Prostate gland (tissue), 2 donors: ENCODE measurements around the gene EPHA5. TPM values are rescaled to one million over a fixed set of nuclear protein-coding genes. Genes with fewer than 3 reads are reported as not detected.

ENCODE experiments used
- DNase-seq: peaks from one replicate; pipeline ENCODE4 v3.0.0-alpha.2; 2019; ENCODE audit warnings: low spot score
- H3K27ac ChIP-seq, 2 donors: fragments of 200-600 bp; sonication (generic); 2 replicates each; pipeline ENCODE4 v1.5.1; 2017 to 2019
- H3K27me3 ChIP-seq: fragments of 200-600 bp; sonication (generic); replicated peaks from 2 replicates; pipeline ENCODE4 v1.5.1; 2019; ENCODE audit not compliant: insufficient read depth
- H3K36me3 ChIP-seq, 2 donors: fragments of 200-600 bp; sonication (generic); 1 replicate in 1 of 2; 2 replicates in 1 of 2; pipeline versions ENCODE4 v1.5.1 to v1.8.1; 2017 to 2019
- H3K4me1 ChIP-seq: fragments of 200-600 bp; sonication (generic); replicated peaks from 2 replicates; pipeline ENCODE4 v1.5.1; 2019
- H3K4me3 ChIP-seq, 2 donors: fragments of 200-600 bp; sonication (generic); 2 replicates each; pipeline ENCODE4 v1.5.1; 2017 to 2019
- H3K9me3 ChIP-seq: fragments of 200-600 bp; sonication (generic); 2 replicates; pipeline ENCODE4 v1.5.1; 2017
- POLR2A ChIP-seq: fragments of 450-650 bp; IDR thresholded peaks from one replicate; pipeline ENCODE4 v1.6.1; 2016; ENCODE audit warnings: antibody characterized with exemption, mild to moderate bottlenecking
- POLR2AphosphoS5 ChIP-seq: sonication (generic); formaldehyde crosslinking; IDR thresholded peaks from one replicate; pipeline ENCODE4 v1.6.1; 2017; ENCODE audit warnings: antibody characterized with exemption
- WGBS: methylation state at CpG from one replicate; pipeline ENCODE4 v1.1.5; 2018; 5-methylcytosine and 5-hydroxymethylcytosine counted together
- intact Hi-C: fragments of 100-400 bp; cut with DNase I; formaldehyde crosslinking; loops from one replicate; pipeline ENCODE4 v1.14.2; 2022
- total RNA-seq, 2 donors: library from RNA; depleted of rRNA; stranded (reverse); fragments of >200 nt; gene quantifications; one replicate each; pipeline ENCODE4 v1.1.0, GENCODE V29; 2016
- TF ChIP-seq, protein P1 (sequence below), 4 experiments: fragments of 200-600 bp in 2 of 4; fragments of 450-650 bp in 2 of 4; sonication (generic) in 2 of 4; IDR thresholded peaks; 1 replicate in 3 of 4; 2 replicates in 1 of 4; pipeline ENCODE4 v1.5.1; 2016 to 2019; ENCODE audit warnings: antibody characterized with exemption in 4 of 4, mild to moderate bottlenecking in 2 of 4, moderate library complexity in 2 of 4

EPHA5 gene
- total RNA-seq, 2 donors from 2014 or later, result 2.2 to 11.0 TPM

DNA sequence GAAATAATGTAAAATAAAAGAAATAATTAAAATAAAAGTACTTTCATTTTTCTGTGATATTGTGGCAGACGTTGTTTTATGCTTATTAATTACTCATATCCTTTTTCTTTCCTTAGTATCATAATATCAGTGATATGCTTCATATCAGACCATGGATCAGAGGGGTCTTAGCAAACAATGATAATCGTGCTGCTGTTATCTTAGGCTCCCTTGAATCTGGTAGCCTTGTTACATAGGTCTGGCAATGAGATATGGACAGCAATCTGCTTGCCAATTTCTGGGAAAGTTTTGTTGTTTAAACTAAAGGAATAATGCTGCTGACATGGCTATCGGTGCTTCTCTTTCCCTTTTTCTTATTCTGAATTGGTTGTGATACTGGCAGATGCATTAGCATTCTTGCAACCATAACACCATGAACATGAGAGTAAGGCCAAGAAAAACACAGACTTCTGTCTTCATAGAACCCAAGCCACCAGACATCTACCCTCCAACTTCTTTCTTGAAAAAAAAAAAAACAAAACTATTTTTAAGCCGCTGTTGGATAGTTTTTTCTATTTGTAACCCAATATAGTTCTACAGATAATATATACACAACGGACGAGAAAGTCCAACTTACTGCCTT is 16.4 kb downstream of the EPHA5 start:
- Histone ChIP-seq H3K4me1 (no peaks in the 10 kb centered on the region), H3K9me3 (no peaks in the 10 kb centered on the region), H3K4me3 (no peak overlapping the region), H3K27ac (no peak overlapping the region), H3K36me3 (no peaks in the 10 kb centered on the region), H3K27me3 (no peaks in the 10 kb centered on the region)
- WGBS, result 69% methylated on average over 6 of the region's 6 CpGs
- TF ChIP-seq POLR2A, result no peak
- TF ChIP-seq, protein P1, sequence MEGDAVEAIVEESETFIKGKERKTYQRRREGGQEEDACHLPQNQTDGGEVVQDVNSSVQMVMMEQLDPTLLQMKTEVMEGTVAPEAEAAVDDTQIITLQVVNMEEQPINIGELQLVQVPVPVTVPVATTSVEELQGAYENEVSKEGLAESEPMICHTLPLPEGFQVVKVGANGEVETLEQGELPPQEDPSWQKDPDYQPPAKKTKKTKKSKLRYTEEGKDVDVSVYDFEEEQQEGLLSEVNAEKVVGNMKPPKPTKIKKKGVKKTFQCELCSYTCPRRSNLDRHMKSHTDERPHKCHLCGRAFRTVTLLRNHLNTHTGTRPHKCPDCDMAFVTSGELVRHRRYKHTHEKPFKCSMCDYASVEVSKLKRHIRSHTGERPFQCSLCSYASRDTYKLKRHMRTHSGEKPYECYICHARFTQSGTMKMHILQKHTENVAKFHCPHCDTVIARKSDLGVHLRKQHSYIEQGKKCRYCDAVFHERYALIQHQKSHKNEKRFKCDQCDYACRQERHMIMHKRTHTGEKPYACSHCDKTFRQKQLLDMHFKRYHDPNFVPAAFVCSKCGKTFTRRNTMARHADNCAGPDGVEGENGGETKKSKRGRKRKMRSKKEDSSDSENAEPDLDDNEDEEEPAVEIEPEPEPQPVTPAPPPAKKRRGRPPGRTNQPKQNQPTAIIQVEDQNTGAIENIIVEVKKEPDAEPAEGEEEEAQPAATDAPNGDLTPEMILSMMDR (IDR thresholded peaks at IDR 0.05), result no peak
- no peak for TF ChIP-seq POLR2AphosphoS5
- no peak for DNase-seq
- intact Hi-C loops, result no loop called here

DNA sequence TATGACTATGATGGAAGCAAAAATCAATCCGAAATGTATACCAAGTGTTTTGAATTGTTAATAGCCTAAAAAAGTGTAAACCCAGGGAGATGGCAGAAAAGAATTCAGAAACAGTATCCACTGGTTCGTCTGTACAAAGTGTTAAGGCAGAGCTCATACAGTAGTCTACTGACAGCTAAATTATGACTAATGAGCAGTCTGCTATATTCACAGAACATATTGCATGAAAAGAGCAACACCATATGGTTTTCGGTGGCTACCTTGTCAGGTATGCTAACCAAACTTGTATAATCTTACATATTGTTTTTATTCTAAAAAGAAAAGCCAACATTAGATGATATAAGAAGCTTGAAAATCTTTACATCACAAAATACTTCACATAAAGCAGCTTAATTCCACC is 18.5 kb downstream of the EPHA5 start:
- DNase-seq, result no peak
- Histone ChIP-seq H3K9me3 (no peaks in the 10 kb centered on the region), H3K4me1 (no peaks in the 10 kb centered on the region), H3K27ac (no peak overlapping the region), H3K27me3 (no peaks in the 10 kb centered on the region), H3K36me3 (no peaks in the 10 kb centered on the region), H3K4me3 (no peak overlapping the region)
- WGBS, result 75% methylated on average over 3 of the region's 3 CpGs
- TF ChIP-seq POLR2A (no peak), POLR2AphosphoS5 (no peak)
- TF ChIP-seq, protein P1 (IDR thresholded peaks at IDR 0.05), result no peak
- intact Hi-C loops, result no loop called here

DNA sequence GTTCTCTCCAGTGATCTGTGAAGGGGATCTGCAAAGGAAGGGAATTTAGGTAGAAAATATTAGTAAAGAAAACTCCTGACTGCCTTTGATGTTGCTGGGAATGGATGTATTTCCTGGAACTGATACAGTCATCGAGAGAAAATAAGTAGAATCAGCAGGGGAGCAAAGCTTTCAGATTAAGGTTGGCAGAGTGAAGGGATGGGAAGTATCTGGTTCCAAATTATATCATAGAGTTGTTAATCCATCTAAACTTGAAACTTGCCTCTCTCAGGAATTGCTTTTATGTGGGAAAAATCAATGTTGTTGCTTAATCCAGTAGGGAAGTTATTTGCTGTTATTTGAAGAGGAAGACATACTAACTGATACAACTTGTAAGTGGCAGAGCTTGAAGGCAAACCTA is 19.3 kb downstream of the EPHA5 start:
- TF ChIP-seq POLR2A (no peak), POLR2AphosphoS5 (no peak)
- TF ChIP-seq, protein P1 (IDR thresholded peaks at IDR 0.05), result no peak
- no peaks in the 10 kb centered on the region for H3K9me3 ChIP-seq
- DNase-seq, result no peak
- no peak overlapping the region for H3K27ac ChIP-seq
- no peaks in the 10 kb centered on the region for H3K36me3 ChIP-seq
- H3K4me3 ChIP-seq, result no peak overlapping the region
- no peaks in the 10 kb centered on the region for H3K27me3 ChIP-seq
- intact Hi-C loops, result no loop called here
- H3K4me1 ChIP-seq, result no peaks in the 10 kb centered on the region
- 52% methylated on average over 1 of the region's 1 CpG for WGBS

DNA sequence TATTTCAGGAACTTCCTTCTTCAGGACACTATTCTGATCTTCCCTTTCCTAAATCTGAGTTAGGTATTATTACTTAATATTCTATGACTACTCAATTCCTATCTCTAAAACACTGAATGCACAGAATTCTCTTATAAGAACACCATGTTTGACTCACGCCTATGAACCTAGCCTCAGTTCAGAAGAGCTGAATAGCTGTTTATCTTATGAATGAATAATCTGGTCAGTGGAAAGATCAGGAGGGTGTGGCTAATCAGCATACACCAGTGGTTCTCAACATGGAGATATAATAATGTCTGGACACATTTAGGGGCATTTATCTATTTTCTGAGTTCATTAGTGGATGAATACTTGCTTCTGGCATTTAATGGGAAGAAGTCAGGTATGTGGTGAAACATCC is 24.2 kb downstream of the EPHA5 start:
- H3K27me3 ChIP-seq, result no peaks in the 10 kb centered on the region
- TF ChIP-seq, protein P1 (IDR thresholded peaks at IDR 0.05), result no peak
- TF ChIP-seq POLR2A (no peak), POLR2AphosphoS5 (no peak)

DNA sequence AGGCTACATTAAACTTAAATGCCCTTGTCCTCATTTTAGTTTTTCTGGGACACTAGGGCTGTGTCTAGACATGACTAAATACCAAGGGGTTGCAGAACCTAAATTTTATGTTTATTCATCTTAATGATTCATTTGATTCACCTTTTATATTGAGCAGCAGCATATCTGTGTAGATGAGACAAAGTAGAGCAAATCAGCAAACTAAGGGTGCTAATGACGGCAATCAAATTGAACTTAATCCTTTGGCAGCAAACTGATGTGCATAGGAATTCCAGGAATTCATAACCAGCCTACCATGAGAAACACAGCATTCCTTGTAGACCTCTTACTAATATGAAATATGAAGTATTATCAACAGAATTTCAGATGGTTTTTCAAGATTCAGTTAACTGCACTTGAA is 25.1 kb downstream of the EPHA5 start:
- no peak for DNase-seq
- TF ChIP-seq POLR2AphosphoS5, result no peak
- no peak for TF ChIP-seq POLR2A
- TF ChIP-seq, protein P1 (IDR thresholded peaks at IDR 0.05), result no peak
- Histone ChIP-seq H3K36me3 (no peaks in the 10 kb centered on the region), H3K9me3 (no peaks in the 10 kb centered on the region), H3K27me3 (no peaks in the 10 kb centered on the region), H3K4me1 (no peaks in the 10 kb centered on the region), H3K4me3 (no peak overlapping the region), H3K27ac (no peak overlapping the region)
- 77% methylated on average over 1 of the region's 1 CpG for WGBS
- intact Hi-C loops, result no loop called here

More for the DNA sequence above, 24.2 kb downstream of the EPHA5 start:
- no peaks in the 10 kb centered on the region for H3K36me3 ChIP-seq
- H3K4me1 ChIP-seq, result no peaks in the 10 kb centered on the region
- WGBS, result 89% methylated on average over 1 of the region's 1 CpG
- H3K4me3 ChIP-seq, result no peak overlapping the region
- no peak for DNase-seq
- intact Hi-C loops, result no loop called here
- no peak overlapping the region for H3K27ac ChIP-seq
- no peaks in the 10 kb centered on the region for H3K9me3 ChIP-seq
